Hematopoietic multipotent progenitor cell treated with erythropoietin and hydrocortisone succinate and interleukin-3 and kit ligand, for 6 days (in vitro differentiated cells): Measurements from ENCODE around the gene XKR7.
"Not testable (repeated sequence)": the region's sequence is repeated elsewhere in the genome, so short reads cannot be mapped to it uniquely, and the experiment has no call there.

ENCODE experiments used
- DNase-seq: peaks from one replicate; pipeline ENCODE4 v3.0.0-alpha.2; 2015

XKR7 gene

GRCh38 chr20:31967830-31968249 is at the start of gene XKR7:
Gene XKR7 (plus strand): TSS chr20:31968151. CDS start chr20:31968176, 25 bp downstream.
- peak; percentile 27 for DNase-seq

DNA sequence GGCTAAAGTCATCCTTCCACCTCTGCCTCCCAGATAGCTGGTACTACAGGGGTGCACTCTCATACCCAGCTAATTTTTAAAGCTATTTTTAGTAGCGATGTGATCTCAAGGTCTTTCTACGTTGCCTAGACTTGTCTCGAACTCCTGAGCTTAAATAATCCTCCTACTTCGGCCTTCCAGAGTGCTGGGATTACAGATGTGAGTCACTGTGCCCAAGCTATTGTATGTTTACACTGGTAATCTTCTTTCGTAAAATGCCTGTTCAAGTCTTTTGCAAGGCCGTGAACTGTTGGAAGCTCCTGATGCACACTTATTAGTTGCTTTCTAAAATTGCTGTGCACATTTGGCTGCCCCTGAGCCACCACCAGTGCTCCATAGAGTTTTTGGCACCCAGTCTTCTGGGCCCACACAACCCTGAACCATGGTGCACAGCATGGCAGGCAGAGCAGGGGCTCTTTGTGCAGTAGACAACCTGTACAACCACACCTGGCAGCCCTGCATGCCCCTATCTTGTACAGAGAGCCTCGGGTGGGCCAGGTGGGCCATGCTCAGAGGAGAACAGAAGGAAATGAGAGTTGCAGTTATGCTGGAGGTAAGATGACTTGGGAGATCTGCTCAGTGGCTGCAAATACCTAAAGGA is 49.4 kb upstream of the XKR7 start:
- DNase-seq = no peak

DNA sequence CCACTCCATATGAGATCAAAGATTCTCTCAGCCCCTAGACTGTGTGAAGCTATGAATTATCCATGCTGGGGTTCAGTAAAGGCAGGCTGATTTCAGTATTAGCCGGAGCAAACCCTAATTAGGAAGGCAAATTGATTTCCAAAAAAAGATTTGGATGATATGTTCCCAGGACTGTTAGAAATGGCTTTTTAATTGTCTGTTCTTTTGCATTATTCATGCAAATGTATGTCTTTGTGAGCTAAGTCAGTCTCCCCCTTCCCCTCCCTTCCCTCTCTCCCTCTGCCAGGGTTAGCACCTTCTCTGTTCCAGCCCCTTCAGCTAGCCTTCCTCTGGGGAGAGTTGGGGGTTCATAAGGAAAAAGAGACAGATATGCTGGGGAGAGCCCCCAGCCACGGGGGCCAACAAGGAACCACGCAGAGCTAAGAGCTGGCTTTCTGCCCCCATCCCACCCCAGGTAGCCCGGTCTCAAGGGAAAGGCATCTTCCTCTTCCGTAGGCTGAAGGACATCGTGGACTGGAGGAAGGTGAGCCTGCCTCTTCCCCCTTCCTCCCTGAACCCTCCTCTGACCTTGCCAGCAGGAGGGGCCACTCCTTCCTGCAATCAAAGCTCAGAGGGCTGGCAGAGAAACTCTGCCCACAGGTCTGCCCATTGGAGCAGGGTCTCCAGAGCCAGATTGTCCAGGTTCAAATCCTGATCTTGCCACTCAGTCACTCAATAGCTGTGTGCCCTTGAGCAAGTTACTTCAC is 48.4 kb upstream of the XKR7 start:
- DNase-seq = no peak

GRCh38 chr20:31920275-31920855 is 47.6 kb upstream of the XKR7 start:
- DNase-seq = no peak

- DNase-seq = not testable (repeated sequence)
Measured at GRCh38 chr20:31921480-31921879, 46.5 kb upstream of the XKR7 start.

DNA sequence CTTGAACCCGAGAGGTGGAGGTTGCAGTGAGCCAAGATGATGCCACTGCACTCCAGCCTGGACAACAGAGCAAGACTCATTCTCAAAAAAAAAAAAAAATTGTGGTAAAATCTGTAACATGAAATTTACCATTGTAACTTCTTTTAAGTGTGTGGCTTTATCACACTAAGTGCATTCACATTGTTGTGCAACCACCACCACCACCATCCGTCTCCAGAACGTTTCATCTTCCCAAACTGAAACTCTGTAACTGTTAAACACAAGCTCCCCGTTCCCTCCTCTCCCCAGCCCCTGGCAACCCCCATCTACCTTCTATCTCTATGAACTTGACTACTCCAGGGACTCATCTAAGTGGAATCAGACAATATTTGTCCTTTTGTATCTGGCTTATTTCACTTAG is 45.8 kb upstream of the XKR7 start:
- DNase-seq = peak; percentile 32

- DNase-seq = no peak
Measured at GRCh38 chr20:31922588-31922987, 45.4 kb upstream of the XKR7 start.

- peak; percentile 28 for DNase-seq
Measured at GRCh38 chr20:31923388-31924331, 44.3 kb upstream of the XKR7 start.

GRCh38 chr20:31924561-31924960 is 43.4 kb upstream of the XKR7 start:
- DNase-seq = no peak

DNA sequence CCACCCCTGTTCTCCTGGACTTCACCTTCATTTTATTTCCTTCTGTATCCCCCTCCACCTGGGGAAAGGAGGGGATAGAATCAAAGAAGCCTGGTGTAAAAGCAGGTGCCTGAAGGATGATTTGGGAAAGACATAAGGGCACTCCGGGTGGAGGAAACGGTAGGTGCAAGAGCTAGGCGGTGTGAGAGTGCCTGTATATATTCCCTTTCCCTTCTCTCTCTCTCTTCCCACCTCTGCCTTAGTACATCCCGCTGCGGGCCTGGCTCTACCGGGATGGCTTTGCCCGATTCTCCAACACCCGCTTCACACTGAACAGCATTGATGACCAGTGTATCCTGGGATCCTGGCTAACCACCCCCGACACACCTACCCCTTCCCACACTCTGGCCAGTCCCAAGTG is 42.3 kb upstream of the XKR7 start:
- DNase-seq = no peak

DNA sequence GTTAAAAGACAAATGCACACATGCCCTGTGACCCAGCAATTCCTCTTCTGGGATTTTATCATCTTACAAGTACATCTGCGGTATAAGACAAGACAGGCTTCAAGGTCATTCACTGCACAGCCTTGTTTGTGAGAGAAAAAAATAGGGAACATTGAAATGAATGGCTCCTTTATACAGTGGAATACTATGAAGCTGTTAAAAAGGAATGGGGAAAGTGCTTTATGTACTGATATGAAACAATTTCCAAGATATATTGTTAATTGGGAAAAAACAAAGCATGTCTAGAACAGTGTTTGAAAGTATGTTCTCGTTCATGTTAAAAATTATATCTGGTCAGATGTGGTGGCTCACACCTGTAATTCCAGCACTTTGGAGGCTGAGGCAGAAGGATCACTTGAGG is 41.5 kb upstream of the XKR7 start:
- DNase-seq = no peak

DNA sequence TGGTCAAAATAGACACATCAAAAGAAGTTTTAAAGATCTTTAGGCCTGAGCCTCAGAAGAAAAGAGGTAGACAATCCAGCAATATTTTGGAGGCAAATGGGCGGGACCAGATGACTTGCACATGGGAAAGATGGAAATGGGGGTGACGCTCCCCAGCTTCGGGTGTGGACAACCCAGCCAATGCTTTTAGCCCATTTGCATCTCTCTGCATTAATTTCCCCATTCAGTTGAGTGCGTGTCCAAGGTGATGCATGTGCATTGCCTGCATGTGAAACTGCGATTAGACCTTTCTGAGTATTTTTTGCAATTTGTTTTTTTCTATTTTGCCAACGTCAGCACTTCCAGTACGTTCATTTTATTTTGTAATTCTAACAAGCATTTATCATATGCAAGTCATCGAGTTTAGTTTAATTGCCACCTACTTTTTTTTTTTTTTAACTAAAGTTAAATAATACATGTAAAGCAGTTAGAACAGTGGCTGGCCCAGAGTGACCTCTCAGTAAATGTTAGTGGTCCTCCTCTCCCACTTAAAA is 40.3 kb upstream of the XKR7 start:
- DNase-seq = no peak

GRCh38 chr20:31929631-31930030 is 38.3 kb upstream of the XKR7 start:
- DNase-seq = peak; percentile 15

- DNase-seq = no peak
Measured at GRCh38 chr20:31930779-31931178, 37.2 kb upstream of the XKR7 start.

DNA sequence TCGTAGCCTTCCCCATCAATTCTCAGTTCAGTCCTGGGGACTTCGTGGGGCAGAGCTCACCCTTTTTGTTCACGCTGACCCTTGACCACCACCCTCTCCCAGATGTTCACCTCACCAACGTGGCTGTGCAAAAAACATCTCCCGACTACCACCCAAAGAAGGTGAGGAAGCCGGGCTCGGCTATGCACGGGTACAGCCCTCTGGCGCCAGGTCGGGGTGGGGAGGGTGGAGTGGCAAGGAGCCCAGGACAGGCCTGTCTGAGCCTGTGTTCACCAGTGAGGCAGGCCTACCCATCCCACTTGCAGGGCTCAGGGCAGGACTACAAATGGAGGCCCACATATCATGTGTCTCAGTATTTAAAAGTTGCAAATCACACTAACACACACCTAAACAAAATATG is 34.3 kb upstream of the XKR7 start:
- no peak for DNase-seq

- no peak for DNase-seq
Measured at GRCh38 chr20:31934491-31934890, 33.5 kb upstream of the XKR7 start.

DNA sequence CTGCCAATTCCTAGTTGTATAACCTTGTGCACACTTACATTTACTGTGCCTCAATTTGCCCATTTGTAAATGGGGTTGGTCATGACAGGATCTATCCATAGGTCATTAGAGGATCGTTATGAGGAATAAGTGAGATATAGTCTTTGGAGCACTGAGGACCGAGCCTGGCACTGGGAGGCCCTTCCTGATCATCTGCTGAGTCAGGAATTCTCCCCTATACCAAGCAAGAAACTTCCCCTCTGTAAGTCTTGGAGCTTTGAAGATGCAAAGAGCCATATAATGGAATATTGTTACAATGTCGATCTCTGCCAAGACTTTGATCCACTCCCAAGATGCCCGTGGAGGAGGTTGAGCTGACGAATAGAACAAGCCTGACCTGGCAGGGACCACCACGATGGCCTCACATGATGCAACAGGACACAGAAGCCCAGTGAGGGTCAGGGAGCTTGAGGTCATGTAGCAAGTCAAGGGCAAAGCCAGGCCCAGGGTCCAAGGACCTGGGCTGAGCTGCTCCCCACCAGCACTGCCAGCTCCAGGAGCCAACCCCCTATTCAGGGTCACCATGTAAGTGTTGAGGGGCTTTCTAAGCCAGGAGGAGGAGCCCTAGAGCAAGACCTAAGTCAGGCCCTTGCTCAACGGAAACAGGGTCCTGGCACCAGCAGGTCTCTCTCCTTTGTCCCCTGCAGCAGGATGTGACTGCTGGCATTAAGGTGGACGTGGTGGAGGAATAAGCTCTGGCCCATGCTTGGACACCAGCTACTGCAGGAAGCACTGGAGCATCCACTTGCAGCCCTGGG is 32.8 kb upstream of the XKR7 start:
- DNase-seq = peak; percentile 24

DNA sequence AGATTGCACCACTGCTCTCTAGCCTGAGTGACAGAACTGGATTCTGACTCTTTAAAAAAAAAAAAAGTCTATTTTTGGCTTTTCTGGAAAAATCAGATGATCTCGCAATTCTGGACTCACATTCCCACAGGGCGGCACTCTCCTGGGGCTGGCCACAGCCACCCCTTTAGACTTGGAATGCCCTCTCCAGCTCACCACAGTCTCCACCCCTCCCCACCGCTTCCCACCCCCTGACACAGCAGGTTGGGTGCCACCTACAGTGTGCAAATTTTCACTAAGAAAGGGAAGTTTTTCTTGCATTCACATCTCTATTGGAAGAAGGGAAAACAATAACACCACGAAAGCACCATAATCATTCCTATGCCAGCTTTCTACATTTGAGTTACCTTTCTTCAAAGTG is 31.5 kb upstream of the XKR7 start:
- no peak for DNase-seq

GRCh38 chr20:31937820-31938219 is 30.1 kb upstream of the XKR7 start:
- DNase-seq = no peak

DNA sequence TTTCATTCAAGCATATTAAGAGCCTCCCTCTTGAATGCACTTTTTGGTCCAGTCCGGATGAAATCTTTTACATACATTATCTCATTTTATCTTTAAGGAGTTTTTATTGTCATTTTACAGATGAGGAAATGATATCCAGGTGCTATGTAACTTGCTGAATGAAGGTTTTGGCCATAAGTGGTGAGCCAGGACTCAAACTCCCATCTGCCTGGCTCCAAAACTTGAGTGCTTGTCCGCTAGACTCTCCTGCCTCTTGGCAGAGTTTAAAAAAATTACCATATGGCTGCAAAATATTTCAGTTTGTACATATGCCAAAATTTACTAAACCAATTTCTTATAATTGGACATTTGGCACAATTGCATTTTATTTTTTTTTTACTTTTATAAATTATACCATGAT is 28.3 kb upstream of the XKR7 start:
- DNase-seq = no peak

- no peak for DNase-seq
Measured at GRCh38 chr20:31943052-31943471, 24.9 kb upstream of the XKR7 start.

- DNase-seq = no peak
Measured at GRCh38 chr20:31945319-31945718, 22.6 kb upstream of the XKR7 start.
